ENCODE results near the gene DMAP1. TPM values are rescaled to one million over a fixed set of nuclear protein-coding genes. Genes with fewer than 3 reads are reported as not detected.

The DMAP1 gene
- total and polyA plus RNA-seq, 9 donors = 28.1 to 46.9 (median 42.2) TPM

- H3K36me3 ChIP-seq = no peaks in the 10 kb centered on the region
- intact Hi-C loops (cut with DNase I) = no loop called here
- no peaks in the 10 kb centered on the region for H3K27me3 ChIP-seq
- no peaks in the 10 kb centered on the region for H3K9me3 ChIP-seq
- no peak for DNase-seq
- TF ChIP-seq POLR2A (IDR thresholded peaks at IDR 0.05) (no peak), EP300 (IDR thresholded peaks at IDR 0.05) (no peak)
- TF ChIP-seq, protein P1, sequence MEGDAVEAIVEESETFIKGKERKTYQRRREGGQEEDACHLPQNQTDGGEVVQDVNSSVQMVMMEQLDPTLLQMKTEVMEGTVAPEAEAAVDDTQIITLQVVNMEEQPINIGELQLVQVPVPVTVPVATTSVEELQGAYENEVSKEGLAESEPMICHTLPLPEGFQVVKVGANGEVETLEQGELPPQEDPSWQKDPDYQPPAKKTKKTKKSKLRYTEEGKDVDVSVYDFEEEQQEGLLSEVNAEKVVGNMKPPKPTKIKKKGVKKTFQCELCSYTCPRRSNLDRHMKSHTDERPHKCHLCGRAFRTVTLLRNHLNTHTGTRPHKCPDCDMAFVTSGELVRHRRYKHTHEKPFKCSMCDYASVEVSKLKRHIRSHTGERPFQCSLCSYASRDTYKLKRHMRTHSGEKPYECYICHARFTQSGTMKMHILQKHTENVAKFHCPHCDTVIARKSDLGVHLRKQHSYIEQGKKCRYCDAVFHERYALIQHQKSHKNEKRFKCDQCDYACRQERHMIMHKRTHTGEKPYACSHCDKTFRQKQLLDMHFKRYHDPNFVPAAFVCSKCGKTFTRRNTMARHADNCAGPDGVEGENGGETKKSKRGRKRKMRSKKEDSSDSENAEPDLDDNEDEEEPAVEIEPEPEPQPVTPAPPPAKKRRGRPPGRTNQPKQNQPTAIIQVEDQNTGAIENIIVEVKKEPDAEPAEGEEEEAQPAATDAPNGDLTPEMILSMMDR (IDR thresholded peaks at IDR 0.05) = no peak
- WGBS, 3 donors = 79 to 91% (median 84%) methylated on average over 4 to 5 of the region's 5 CpGs
- no peak overlapping the region for H3K4me3 ChIP-seq
- peaks cover under 1% of the 10 kb centered on the region for H3K4me1 ChIP-seq (ENCODE audit: insufficient read depth)
- no peak overlapping the region for H3K27ac ChIP-seq
Observed at GRCh38 chr1:44267438-44267837, 54.2 kb downstream of the DMAP1 start.

GRCh38 chr1:44268054-44268453, 54.8 kb downstream of the DMAP1 start:
- Histone ChIP-seq H3K27me3 (no peaks in the 10 kb centered on the region), H3K9me3 (no peaks in the 10 kb centered on the region), H3K4me3 (no peak overlapping the region), H3K4me1 (ENCODE audit: insufficient read depth) (no peaks in the 10 kb centered on the region), H3K36me3 (no peaks in the 10 kb centered on the region), H3K27ac (no peak overlapping the region)
- DNase-seq = no peak
- intact Hi-C loops (cut with DNase I) = no loop called here
- 96 to 100% (median 98%) methylated on average over 1 of the region's 1 CpG for WGBS, 3 donors
- no peak for TF ChIP-seq EP300 (IDR thresholded peaks at IDR 0.05)
- TF ChIP-seq POLR2A (IDR thresholded peaks at IDR 0.05) = no peak
- TF ChIP-seq, protein P1 (IDR thresholded peaks at IDR 0.05) = no peak

Small RNA genes lying within 50 kb of the gene (small RNA-seq; reads per million reads assigned to genes)
- gene AL035417.1 = not detected

Other genes starting within 250 kb of the DMAP1 start
- gene DPH2, start 243.5 kb upstream of the DMAP1 start, total RNA-seq = 10 to 100 TPM in 6 of 7 donors, 1 to 10 TPM in 1; 7.2 to 27.0 (median 16.2) TPM
- 10 to 100 TPM in 1 of 2 donors, 1 to 10 TPM in 1; 8.5 to 12.7 TPM for gene DPH2, start 243.5 kb upstream of the DMAP1 start, polyA plus RNA-seq
- gene ATP6V0B, start 238.5 kb upstream of the DMAP1 start, total RNA-seq = 100 to 1,000 TPM in 1 of 7 donors, 10 to 100 TPM in 6; 46.1 to 108 (median 66.9) TPM
- gene ATP6V0B, start 238.5 kb upstream of the DMAP1 start, polyA plus RNA-seq = 10 to 100 TPM; 74.4 to 76.1 TPM
- 10 to 100 TPM; 11.9 to 51.3 (median 33.9) TPM for gene B4GALT2, start 234.3 kb upstream of the DMAP1 start, total RNA-seq
- gene B4GALT2, start 234.3 kb upstream of the DMAP1 start, polyA plus RNA-seq = 10 to 100 TPM; 14.4 to 22.1 TPM
- gene CCDC24, start 221.9 kb upstream of the DMAP1 start, total RNA-seq = 10 to 100 TPM in 1 of 7 donors, 1 to 10 TPM in 6; 2.1 to 23.3 (median 7.3) TPM
- 1 to 10 TPM; 1.1 to 6.2 TPM for gene CCDC24, start 221.9 kb upstream of the DMAP1 start, polyA plus RNA-seq
- 10 to 100 TPM in 1 of 7 donors, 1 to 10 TPM in 6; 1.1 to 74.1 (median 4.6) TPM for gene SLC6A9, start 182.0 kb upstream of the DMAP1 start, total RNA-seq
- gene SLC6A9, start 182.0 kb upstream of the DMAP1 start, polyA plus RNA-seq = 10 to 100 TPM in 1 of 2 donors, 1 to 10 TPM in 1; 2.1 to 14.1 TPM
- under 1 TPM in 3 of 7 donors, not detected in 4; 0.05 to 0.40 (median 0.23) TPM for gene KLF17, start 94.7 kb upstream of the DMAP1 start, total RNA-seq
- under 1 TPM in 1 of 2 donors, not detected in 1; 0.10 TPM for gene KLF17, start 94.7 kb upstream of the DMAP1 start, polyA plus RNA-seq
- not detected for gene KLF18, start 71.8 kb upstream of the DMAP1 start, total RNA-seq
- gene KLF18, start 71.8 kb upstream of the DMAP1 start, polyA plus RNA-seq = not detected
- gene ERI3, start 141.8 kb downstream of the DMAP1 start, total RNA-seq = 10 to 100 TPM; 41.7 to 67.0 (median 52.4) TPM
- 10 to 100 TPM; 35.4 to 39.0 TPM for gene ERI3, start 141.8 kb downstream of the DMAP1 start, polyA plus RNA-seq
- gene RNF220, start 191.8 kb downstream of the DMAP1 start, total RNA-seq = 100 to 1,000 TPM in 1 of 7 donors, 10 to 100 TPM in 6; 58.0 to 101 (median 64.7) TPM
- gene RNF220, start 191.8 kb downstream of the DMAP1 start, polyA plus RNA-seq = 10 to 100 TPM; 64.0 to 75.4 TPM